Body of pancreas (tissue), 4 donors: ENCODE data around the gene IQCM.

Experiments used
- CTCF ChIP-seq, 7 experiments: fragments of 450-650 bp in 4 of 7; fragments of 200-600 bp in 3 of 7; sonication (generic) in 3 of 7; IDR thresholded peaks; one replicate each; pipeline ENCODE4 v1.5.1; 2016 to 2019; ENCODE audit warnings: antibody characterized with exemption in 7 of 7
- POLR2A ChIP-seq, 3 donors: fragments of 450-650 bp; IDR thresholded peaks; one replicate each; pipeline ENCODE4 v1.6.1; 2016; ENCODE audit warnings: antibody characterized with exemption in 3 of 3, mild to moderate bottlenecking in 2 of 3

- TF ChIP-seq CTCF (IDR thresholded peaks at IDR 0.05), result no peak
- TF ChIP-seq POLR2A (IDR thresholded peaks at IDR 0.05), result no peak
Observed at GRCh38 chr4:149788300-149788699, 27.3 kb downstream of the IQCM start.
